ENCODE measurements around the gene MDK.
A peak's percentile ranks its signal among the peaks of the same experiment; 100 is the strongest.

MDK gene

DNA sequence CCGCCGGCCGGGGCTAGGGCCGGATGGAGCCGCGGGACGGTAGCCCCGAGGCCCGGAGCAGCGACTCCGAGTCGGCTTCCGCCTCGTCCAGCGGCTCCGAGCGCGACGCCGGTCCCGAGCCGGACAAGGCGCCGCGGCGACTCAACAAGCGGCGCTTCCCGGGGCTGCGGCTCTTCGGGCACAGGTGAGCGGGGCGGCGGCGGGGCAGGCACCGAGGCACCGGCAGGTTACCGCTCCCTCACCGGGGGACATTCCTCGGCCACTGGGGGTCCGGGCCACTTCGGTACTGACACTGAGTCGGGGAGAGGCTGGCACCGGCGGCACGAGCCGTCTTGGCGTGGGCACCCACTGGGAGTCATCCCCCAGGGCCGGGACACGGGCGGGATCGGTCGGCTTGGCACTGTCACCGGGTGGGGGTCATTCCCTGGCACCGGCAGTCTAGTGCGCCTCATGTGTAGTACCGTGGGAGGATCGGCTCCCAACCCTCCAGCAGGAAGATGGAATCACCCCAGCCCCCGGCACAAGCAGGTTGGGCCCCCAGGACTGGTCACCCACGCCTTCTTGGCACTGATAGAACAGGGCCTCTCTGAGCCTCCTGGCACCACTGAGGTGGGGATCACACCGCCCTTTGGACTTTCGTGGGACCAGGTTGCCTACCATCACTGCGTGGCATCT lies 33.7 kb upstream of the MDK start:
- no peak for DNase-seq (ENCODE audit: low read depth in 1 of 2, low spot score in 1 of 2)

DNA sequence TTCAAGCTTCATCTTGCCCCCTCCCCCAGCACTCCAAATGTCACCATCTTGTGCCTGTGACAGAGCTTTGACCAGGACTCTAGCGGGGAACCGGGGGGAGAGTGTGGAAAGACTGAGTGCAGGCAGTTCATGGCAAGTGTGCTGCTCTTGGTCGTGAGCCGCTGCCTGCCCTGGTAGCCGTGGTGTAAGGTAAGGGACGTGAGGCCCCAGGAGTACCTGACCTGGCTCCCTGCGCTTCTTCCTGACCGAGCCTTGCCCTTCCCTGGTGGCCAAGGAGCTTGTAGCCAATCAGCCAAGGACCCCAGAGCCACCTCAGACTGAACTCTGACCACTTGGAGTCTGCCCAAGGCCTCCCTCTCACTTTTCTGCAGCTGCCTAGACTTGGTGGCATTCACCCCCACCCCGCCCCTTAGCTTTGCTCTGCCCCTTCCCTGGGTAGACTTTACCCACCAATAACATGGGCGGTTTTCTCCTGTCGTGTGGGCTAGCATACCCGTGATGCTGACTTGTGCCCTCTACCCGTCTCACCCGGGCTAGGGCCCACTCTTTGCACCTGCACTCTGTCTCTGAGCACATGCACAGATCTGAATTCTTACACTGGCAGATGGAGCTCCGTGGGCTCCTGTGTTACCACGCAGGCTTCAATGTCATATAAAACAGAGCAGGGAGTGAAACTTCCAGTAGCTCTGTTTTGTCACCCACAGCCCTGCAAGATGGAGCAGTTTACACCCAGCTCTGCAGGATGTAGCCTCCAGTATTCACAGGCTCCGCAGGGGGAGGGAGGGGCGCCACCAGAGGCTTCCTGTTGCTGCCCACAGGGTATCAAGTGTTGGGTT lies 32.7 kb upstream of the MDK start:
- no peak for DNase-seq (ENCODE audit: low read depth in 1 of 2, low spot score in 1 of 2)

DNA sequence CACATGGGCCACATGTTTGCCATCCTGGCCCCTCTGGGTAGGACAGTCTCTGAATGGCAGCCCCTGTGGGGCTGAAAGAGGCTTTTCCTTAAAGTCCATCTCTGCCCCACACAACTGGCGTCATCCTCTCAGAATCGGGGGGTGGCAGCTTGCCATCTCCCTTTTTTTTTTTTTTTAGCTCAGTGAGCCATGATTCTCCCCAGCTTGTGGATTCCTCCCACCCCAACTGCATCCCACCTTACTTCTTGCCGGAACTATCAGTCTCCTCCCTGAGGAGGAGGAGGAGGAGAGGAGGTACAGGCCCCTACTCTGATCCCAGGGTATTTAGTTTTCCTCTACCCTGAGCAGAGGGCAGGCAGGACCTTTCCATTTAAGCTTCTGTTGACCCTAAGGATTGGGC lies 30.8 kb upstream of the MDK start:
- no peak for DNase-seq (ENCODE audit: low read depth in 1 of 2, low spot score in 1 of 2)

DNA sequence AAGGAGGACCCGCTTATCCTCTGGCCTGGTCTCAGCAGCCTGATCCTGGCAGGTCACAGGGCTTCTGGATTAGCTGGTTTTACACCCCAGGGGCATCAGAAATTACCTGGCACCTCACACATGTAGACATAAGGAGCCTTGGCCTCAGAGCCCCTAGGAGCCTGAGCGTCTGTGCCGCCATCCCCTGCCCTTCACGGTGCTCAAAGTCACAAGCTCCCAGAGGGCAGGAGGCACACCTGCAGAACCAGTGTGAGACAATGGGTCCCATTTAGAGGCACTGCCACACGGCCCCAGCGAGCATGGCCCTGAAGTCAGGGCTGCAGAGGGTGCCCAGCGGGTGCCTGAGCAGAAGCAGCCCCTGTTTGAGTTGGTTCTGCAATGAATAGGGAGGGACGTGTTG lies 30.3 kb upstream of the MDK start:
- no peak for DNase-seq (ENCODE audit: low read depth in 1 of 2, low spot score in 1 of 2)

DNA sequence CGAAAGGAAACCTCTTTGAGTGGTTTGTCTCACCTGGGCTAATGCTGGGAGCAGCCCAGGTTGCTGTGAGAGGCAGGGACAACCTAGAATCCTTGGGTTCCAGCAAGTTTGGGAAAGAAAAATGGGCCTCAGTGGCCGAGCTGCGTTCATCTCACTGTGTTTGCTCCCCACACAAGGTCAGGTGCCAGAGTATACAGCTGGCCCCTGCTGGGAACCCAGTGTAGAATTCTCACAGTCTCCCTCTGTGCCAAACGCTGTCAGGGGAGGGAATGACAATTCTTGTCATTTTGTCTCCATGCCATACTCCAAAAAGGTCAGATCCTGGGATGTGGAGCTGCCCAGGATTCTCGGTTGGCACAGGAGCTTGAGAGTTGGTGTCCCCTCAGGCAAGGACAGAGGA lies 29.9 kb upstream of the MDK start:
- DNase-seq (ENCODE audit: low read depth in 1 of 2, low spot score in 1 of 2) = no peak

DNA sequence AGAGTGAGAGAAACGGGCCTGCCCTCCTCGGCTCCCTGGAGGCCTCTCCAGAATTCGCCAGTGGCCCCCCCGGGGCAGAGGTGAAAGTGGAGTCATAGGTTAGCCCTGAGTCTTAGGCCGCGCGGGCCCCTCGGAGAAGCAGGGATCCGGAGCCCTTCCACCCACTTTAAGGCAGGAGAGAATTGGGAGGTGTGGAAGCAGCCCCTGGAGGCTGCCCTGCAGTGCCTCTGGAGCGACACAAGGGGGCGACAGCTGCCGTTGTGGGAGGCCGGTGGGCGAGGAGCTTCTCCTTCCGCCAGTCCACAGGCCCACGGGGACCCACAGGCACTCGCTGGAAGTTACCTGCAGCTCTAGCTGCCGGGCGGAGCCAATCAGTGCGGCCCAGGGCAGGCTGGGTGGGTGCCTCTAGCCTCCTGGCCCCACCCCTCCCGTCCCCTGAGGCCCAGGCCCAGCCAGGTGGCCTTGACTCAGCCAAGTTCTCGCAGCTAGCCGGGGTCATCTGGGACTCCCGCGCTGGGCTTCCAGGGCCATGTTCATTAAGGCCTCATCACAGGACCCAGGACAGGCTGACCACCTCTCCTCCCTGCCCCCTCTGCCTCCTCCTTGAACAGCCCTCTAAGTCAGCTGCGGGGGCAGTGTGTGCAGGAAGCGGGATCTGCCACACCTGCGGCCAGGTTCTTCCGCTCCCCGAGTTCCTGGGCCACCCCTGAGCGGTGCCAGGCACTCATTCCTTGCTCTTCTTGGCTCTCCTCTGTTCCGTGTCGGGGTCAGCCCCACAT lies 29.2 kb upstream of the MDK start:
- DNase-seq (ENCODE audit: low read depth in 1 of 2, low spot score in 1 of 2) = peak; percentile 50 to 60

DNA sequence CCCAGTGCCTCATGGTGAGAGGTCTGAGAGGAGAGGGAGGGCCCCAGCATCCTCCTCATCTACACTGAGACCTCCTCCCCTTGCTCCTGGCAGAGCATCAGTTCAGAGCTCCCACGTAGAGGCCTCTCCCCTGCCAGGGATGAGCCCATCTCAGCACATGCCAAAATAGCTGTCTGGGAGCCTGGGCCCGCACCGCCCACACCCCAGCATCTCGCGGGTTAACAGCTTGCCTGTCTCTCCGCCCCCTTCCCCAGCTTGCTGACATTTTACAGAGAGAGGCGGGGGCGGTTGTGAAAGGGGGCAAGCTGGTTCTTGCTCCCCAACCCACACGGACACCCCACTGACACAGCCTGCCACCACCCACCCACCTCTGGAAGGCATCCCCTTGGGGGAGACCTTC lies 27.8 kb upstream of the MDK start:
- DNase-seq (ENCODE audit: low read depth in 1 of 2, low spot score in 1 of 2) = no peak

DNA sequence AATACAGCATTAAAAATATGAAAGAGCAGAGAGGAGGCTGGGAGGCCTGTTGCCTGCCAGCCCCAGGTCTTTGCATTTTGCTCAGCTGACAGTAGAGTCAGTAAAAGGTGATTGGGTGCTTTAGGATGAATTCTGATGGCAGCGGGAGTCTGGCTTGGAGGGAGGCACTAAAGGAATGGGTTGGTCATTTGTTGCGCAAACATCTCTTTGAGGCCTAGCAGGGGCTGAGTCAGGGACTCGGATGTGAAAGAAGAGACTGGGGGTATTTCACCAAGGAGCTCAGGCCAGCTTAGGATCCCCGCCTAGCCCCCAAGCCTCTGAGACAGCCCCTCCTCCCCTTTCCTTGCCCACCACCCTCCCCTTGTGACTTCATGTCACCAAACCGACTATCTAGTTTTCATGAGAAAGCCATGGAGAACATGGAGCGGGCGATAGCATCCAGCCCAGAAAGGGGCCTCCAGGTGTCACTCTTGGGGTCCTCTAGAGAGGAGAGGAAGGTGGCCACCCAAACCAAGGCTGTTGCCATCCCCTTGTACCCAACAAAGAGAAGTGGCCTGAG lies 24.5 kb upstream of the MDK start:
- DNase-seq (ENCODE audit: low read depth in 1 of 2, low spot score in 1 of 2) = no peak

DNA sequence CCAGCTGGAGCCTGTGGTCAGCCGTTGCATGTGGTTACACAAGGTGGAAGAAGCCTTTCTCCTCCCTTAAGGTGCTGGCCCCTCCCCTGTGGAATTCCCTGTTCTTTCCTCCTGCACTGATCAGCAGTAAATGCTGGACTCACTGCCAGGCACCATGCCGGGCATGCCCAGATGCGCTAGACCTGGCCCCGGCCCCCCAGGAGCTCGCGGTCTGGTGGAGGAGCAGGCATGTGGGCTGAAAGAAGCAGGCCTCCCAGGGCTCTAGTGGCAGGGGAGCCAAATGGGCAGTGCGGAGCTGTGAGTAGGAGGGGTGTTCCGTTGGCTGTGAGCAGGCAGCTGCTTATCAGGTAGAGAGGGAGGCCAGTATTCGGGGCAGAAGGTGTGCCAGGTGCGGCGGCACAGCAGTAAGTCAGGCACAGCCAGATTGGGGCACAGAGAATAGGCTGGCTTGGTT lies 24.0 kb upstream of the MDK start:
- DNase-seq (ENCODE audit: low read depth in 1 of 2, low spot score in 1 of 2) = no peak

DNA sequence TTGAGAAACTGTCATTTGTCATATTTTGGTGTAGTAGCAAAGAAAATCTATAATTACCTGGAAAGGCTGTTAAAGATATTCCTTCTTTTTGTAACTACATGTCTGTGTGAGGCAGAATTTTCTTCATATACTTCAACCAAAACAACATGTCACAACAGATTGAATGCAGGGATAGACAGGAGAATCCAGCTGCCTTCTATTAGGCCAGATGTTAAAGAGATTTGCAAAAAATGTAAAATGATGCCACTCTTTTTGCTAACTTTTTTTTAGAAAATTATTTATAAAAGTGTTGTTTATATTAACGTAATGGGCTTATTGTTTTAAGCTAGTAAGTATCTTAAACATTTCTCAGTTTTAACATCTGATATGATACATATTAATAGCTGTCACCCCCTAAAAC lies 21.5 kb upstream of the MDK start:
- DNase-seq (ENCODE audit: low read depth in 1 of 2, low spot score in 1 of 2) = no peak

DNA sequence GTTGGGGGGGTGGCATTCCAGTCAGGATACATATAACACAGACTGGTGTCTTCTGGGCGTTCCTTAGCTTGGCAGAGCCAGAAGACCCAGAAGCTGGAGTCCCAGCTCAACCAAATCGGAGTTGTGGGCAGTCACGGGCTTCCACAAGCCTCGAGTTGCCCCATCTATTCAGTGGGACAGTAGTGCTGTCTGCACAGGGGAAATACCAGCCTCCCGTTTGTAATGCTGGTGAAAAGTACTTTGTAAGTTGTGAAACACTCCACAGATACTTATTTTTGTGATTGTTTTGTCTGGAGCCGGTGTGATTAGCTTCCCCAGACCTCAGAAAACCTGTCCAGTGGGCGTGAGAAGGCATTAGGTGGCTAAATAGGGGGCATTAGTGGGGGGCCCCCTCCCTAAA lies 20.6 kb upstream of the MDK start:
- DNase-seq (ENCODE audit: low read depth in 1 of 2, low spot score in 1 of 2) = no peak

DNA sequence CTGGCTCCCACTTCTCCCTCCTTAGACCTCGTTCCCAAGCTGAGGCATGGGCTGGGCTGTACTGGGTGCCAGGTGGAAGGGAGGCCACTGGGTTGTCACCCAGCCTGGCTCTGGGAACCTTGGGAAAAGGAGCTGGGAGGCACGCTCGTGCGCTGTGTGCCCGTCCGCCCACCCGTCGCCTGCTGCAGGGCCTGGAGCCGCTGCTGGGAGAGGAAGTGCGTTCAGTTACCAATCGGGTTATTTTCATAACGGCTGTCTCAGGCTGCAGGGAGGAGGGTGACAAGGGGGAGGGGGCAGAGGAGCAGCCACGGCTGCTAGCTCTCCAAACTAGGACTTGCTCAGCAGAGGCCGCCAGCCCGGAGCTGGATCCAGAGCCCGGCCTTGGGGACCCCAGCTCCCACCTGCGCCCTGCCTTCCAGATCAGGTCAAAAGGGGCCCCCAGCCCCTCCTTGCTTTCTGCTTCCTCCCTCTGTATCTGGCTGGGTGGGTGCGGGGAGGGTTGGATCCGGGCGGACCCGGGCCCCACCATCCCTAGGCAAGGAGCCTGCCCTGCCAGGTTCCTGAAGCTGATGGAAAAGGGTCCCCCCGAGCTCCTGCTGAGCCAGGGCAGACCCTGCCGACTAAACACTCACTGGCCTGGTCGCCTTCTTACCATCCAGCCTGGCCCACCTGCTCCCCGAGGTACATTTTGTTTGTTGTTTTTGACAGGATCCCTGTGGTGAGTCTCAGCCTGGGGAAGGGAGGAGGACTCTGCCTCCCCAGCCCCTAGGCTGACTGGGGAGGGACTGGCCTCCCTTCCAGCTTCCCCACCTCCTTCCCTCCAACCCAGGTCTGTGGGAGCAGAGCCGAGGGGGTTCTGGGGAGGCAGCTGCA lies 19.9 kb upstream of the MDK start:
- peak in 1 of 2 donors; percentile 50 for DNase-seq (ENCODE audit: low read depth in 1 of 2, low spot score in 1 of 2)

DNA sequence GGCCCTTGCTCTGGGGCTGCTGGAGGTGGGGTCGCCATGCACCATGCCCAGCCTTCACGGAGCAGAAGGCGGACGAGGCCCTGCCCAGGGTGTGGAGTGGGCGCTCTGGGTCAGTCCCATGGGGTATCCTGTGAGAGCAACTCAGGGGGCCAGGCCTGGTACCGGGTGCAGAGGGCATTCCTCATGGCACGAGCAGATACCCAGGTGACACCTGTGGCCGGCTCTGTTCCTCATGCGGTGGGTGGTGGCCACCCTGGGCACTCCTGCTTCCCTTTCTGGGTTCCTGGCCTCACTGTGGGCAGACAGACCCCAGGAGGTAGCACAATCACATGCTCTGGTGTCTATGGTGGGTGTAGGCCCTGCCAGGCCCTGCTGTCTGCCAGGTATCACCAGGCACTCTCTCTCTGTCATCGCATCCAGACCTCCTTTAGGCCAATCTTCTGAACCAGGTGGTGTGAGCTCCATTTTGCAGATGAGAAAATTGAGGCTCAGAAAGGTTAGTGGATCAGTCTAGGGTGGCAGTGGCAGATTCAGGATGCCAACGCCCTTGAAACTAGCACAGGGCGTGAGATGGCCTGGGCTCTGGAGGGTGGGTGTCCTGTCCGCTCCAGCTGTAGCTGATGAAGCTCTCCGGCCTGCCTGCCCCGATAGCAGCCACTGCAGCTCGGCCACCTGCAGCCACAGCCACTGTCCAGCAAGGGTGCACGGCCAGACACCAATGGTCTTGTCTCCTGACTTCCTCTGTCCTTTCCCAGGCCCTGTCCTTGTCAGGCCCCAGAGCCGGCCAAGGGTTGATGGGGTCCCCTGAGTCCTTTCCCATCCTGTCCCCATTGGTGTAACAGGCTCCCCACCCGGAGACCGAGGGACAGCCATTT lies 19.1 kb upstream of the MDK start:
- DNase-seq (ENCODE audit: low read depth in 1 of 2, low spot score in 1 of 2) = no peak

DNA sequence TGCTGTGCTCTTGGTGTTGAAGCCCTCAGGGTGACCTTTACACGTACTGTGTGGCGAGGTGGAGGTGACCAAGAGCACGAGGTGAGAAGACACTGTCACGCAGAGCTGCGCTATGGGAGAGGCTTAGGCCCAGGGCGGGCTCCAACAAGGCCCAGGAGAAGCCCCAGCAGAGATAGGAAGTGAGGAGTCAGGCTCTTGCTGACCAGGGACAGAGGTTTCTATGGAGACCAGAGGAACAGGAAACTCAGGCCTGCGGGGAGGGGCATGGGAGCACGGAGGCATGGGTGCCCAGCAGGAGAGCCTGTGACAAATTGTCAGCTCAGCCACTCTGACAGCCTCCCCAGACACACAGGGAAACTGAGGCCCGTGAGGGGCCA lies 18.4 kb upstream of the MDK start:
- DNase-seq (ENCODE audit: low read depth in 1 of 2, low spot score in 1 of 2) = no peak

DNA sequence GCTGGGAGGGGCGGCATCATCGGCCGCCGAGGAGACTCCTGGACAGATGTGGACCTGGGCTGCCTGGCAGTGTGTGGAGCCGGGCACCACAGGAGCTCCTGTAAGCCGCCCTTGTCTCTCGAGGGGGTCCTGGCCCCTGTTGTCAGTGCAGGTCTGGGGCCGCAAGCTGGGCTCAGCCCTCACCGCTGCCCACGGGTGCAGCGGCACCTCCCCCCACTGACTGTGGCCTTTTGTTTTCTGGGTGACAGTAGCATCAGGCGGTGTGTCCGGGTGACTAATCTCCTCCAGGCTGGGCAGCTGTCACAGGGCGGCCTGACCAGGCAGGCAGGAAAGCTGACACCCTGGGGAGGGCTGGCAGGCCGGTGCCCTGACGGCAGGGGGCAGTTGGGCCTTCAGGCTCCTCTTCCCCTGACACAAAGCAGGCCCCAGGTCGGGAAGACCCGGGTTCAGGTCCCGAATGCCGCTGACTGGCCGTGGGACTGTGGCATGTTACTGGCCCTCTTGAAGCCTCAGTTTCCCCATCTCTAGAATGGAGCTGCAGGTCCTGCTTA lies 17.9 kb upstream of the MDK start:
- DNase-seq (ENCODE audit: low read depth in 1 of 2, low spot score in 1 of 2) = no peak

DNA sequence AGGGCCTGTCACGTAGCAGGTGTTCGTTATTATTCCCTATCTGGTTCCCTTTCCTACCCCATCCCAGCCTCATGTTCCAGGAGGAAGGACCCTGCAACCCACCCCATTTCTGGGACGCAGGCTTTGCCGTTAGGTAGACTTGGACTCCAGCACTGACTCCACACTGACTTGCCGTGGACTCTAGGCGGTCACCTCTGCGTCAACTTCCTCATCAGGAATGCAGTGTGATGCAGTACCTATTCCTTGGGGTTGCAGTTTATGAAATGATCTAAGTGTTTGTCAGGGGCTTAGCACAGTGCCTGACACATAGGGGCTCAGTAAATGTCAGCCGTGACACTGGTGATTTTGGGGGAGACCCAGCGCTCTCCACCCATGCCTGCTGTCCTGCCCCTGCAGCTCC lies 17.4 kb upstream of the MDK start:
- no peak for DNase-seq (ENCODE audit: low read depth in 1 of 2, low spot score in 1 of 2)

DNA sequence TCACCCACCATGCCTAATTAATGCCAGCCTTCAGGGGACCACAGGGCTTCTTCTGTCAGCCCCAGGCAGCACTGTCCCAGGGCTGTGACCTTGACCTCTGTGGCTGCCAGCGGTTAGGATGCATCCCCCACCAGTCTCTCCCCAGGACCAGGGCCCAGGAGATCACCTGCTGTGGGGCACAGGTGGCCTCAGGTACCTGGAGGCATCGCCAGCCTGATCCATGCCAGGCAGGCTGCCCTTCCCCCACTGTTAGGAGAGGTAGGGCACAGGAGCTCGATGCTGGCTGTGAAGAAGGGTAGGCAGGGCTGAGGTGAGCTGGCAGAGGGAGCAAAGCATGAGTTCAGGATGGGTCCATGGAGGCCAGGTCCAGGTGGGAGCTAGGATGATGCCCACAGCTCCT lies 16.7 kb upstream of the MDK start:
- DNase-seq (ENCODE audit: low read depth in 1 of 2, low spot score in 1 of 2) = no peak

DNA sequence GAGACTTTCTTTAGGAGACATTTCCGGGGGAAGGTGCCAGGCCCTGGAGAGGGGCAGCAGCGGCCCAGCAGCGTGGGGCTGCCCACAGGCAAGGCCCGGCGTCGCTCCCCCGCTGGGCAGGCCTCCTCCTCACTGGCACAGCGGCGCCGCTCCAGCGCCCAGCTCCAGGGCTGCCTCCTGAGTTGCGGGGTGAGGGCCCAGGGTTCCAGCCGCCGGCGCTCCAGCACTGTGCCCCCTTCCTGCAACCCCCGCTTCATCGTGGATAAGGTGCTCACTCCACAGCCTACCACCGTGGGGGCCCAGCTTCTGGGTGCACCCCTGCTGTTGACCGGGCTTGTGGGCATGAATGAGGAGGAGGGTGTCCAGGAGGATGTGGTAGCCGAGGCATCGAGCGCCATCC lies 15.2 kb upstream of the MDK start:
- DNase-seq (ENCODE audit: low read depth in 1 of 2, low spot score in 1 of 2) = no peak

DNA sequence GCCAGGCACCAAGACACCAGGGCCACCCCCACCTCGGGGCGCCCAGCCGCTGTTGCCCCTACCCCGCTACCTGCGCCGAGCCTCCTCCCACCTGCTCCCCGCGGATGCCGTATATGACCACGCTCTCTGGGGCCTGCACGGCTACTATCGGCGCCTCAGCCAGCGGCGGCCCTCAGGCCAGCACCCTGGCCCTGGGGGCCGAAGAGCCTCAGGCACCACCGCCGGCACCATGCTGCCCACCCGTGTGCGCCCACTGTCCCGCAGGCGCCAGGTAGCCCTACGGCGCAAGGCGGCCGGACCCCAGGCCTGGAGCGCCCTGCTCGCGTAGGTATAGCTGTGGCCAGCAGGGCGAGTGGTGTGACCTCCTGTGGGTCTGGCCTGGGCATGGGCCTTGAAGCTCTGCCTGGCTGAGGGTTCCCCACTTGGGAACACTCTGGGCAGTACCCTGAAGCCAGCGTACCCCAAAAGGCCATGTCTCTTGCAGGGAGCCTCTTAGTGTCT lies 14.8 kb upstream of the MDK start:
- DNase-seq (ENCODE audit: low read depth in 1 of 2, low spot score in 1 of 2) = no peak
